Measurements from ENCODE around the gene KIAA1958. TPM values are rescaled to one million over a fixed set of nuclear protein-coding genes. Genes with fewer than 3 reads are reported as not detected.

The KIAA1958 gene
- total and polyA plus RNA-seq, 10 of the 15 experiments (the other 5 are each of a cell fraction or from before 2014, with no cell fraction given), result 0.53 to 8.7 (median 4.0) TPM

DNA sequence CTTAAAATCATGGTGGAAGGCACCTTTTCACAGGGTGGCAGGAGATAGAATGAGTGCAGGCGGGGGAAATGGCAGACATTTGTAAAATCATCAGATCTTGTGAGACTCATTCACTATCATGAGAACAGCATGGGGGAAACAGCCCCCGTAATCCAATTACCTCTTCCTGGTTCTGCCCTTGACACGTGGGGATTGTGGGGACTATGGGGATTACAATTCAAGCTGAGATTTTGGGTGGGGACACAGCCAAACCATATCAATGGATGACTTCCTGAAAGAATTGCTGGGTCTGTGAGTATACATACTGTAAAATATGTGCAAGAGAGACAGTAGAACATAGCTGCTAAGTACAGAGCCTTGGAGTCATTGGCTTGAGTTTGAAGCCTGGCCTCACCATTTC, 47.0 kb downstream of the KIAA1958 start (continued):
- no peak for TF ChIP-seq HDAC6 (IDR thresholded peaks at IDR 0.05; ENCODE audit: unreplicated experiment)

DNA sequence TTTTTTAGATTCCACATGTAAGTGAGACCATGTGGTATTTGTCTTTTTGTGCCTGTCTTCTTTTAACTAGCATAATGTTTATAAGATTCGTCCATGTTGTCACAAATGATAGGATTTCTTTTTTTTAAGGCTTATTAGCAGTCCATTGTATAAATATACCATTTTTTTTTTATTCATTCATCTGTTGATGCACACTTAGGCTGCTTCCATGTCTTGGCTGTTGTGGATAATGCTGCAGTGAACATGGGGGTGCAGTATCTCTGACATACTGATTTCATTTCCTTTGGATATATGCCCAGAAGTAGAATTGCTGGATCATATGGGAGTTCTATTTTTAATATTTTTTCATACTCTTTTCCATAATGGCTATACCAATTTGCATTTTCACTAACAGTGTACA, 48.7 kb downstream of the KIAA1958 start:
- intact Hi-C loops (cut with micrococcal nuclease; ENCODE audit: unreplicated experiment) (no loop called here), in situ Hi-C loops (cut with MboI) (no loop called here)
- Histone ChIP-seq H3K27ac (ENCODE audit: control insufficient read depth, insufficient read depth) (no peak overlapping the region), H3K4me3 (no peak overlapping the region), H3K9me3 (replicated peaks; ENCODE audit: control insufficient read depth, insufficient read depth, low read length) (no peaks in the 10 kb centered on the region; the same call in 2 of the 3 replicates), H3K9ac (ENCODE audit: control insufficient read depth, insufficient read depth, low read length) (no peak overlapping the region), H2AFZ (ENCODE audit: control insufficient read depth, low read depth, low read length) (no peak overlapping the region), H4K20me1 (ENCODE audit: control insufficient read depth, insufficient read depth) (no peaks in the 10 kb centered on the region), H3K4me2 (ENCODE audit: control insufficient read depth, insufficient read depth) (no peak overlapping the region), H3K36me3 (ENCODE audit: control insufficient read depth in 2 of 2, insufficient read depth in 2 of 2, low read length in 1 of 2) (no peaks in the 10 kb centered on the region), H3K4me1 (ENCODE audit: control insufficient read depth, insufficient read depth, low read length) (no peaks in the 10 kb centered on the region), H3K79me2 (ENCODE audit: control insufficient read depth, insufficient read depth, low read length) (no peaks in the 10 kb centered on the region), H3K27me3 (replicated peaks in 1 of 2; ENCODE audit: control insufficient read depth in 2 of 2, insufficient read depth in 2 of 2, low read length in 1 of 2) (no peaks in the 10 kb centered on the region)
- FAIRE-seq, result no peak
- ATAC-seq, result no peak
- BruUV-seq (replicated peaks), result no TSS peak
- DNase-seq (ENCODE audit: low read depth, low spot score), result no peak
- ChIA-PET CTCF (no interaction called here), POLR2A (no interaction called here), RAD21 (ENCODE audit: unreplicated experiment) (no interaction called here), SMC1A (ENCODE audit: uncharacterized antibody, unreplicated experiment) (no interaction called here)
- 0% methylated on average over 1 of the region's 1 CpG for WGBS (ENCODE audit: insufficient coverage, insufficient replicate concordance, low lambda C conversion rate, missing lambda C conversion rate)
- TF ChIP-seq SIX5 (IDR thresholded peaks at IDR 0.05; ENCODE audit: low read depth, low read length, severe bottlenecking), result no peak
- no peak for TF ChIP-seq EP300 (IDR thresholded peaks at IDR 0.05; ENCODE audit: borderline replicate concordance in 1 of 2, control insufficient read depth in 1 of 2, low read depth in 2 of 2, low read length in 2 of 2)
- TF ChIP-seq, protein P1, sequence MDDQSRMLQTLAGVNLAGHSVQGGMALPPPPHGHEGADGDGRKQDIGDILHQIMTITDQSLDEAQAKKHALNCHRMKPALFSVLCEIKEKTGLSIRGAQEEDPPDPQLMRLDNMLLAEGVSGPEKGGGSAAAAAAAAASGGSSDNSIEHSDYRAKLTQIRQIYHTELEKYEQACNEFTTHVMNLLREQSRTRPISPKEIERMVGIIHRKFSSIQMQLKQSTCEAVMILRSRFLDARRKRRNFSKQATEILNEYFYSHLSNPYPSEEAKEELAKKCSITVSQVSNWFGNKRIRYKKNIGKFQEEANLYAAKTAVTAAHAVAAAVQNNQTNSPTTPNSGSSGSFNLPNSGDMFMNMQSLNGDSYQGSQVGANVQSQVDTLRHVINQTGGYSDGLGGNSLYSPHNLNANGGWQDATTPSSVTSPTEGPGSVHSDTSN (IDR thresholded peaks at IDR 0.05; ENCODE audit: insufficient replicate concordance, low read depth, low read length), result no peak
- TF ChIP-seq SMC3 (IDR thresholded peaks at IDR 0.05; ENCODE audit: borderline replicate concordance, low read length), result no peak
- TF ChIP-seq SMAD5 (IDR thresholded peaks at IDR 0.05; ENCODE audit: low read depth), result no peak
- TF ChIP-seq, protein P2, sequence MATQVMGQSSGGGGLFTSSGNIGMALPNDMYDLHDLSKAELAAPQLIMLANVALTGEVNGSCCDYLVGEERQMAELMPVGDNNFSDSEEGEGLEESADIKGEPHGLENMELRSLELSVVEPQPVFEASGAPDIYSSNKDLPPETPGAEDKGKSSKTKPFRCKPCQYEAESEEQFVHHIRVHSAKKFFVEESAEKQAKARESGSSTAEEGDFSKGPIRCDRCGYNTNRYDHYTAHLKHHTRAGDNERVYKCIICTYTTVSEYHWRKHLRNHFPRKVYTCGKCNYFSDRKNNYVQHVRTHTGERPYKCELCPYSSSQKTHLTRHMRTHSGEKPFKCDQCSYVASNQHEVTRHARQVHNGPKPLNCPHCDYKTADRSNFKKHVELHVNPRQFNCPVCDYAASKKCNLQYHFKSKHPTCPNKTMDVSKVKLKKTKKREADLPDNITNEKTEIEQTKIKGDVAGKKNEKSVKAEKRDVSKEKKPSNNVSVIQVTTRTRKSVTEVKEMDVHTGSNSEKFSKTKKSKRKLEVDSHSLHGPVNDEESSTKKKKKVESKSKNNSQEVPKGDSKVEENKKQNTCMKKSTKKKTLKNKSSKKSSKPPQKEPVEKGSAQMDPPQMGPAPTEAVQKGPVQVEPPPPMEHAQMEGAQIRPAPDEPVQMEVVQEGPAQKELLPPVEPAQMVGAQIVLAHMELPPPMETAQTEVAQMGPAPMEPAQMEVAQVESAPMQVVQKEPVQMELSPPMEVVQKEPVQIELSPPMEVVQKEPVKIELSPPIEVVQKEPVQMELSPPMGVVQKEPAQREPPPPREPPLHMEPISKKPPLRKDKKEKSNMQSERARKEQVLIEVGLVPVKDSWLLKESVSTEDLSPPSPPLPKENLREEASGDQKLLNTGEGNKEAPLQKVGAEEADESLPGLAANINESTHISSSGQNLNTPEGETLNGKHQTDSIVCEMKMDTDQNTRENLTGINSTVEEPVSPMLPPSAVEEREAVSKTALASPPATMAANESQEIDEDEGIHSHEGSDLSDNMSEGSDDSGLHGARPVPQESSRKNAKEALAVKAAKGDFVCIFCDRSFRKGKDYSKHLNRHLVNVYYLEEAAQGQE (IDR thresholded peaks at IDR 0.05; ENCODE audit: low read depth, low read length), result no peak
- TF ChIP-seq ZNF217 (IDR thresholded peaks at IDR 0.05), result no peak
- no peak for TF ChIP-seq MEF2B (IDR thresholded peaks at IDR 0.05; ENCODE audit: partially characterized antibody, poor library complexity, severe bottlenecking)
- TF ChIP-seq HDGF (IDR thresholded peaks at IDR 0.05), result no peak
- TF ChIP-seq PAX5 (IDR thresholded peaks at IDR 0.05; ENCODE audit: borderline replicate concordance, low read depth, low read length), result no peak
- no peak for TF ChIP-seq ASH2L (IDR thresholded peaks at IDR 0.05; ENCODE audit: borderline replicate concordance, low read depth)
- no peak for TF ChIP-seq DPF2 (IDR thresholded peaks at IDR 0.05)
- no peak for TF ChIP-seq SUZ12 (IDR thresholded peaks at IDR 0.05; ENCODE audit: unreplicated experiment)
- TF ChIP-seq, protein P3, sequence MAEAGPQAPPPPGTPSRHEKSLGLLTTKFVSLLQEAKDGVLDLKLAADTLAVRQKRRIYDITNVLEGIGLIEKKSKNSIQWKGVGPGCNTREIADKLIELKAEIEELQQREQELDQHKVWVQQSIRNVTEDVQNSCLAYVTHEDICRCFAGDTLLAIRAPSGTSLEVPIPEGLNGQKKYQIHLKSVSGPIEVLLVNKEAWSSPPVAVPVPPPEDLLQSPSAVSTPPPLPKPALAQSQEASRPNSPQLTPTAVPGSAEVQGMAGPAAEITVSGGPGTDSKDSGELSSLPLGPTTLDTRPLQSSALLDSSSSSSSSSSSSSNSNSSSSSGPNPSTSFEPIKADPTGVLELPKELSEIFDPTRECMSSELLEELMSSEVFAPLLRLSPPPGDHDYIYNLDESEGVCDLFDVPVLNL (IDR thresholded peaks at IDR 0.05; ENCODE audit: low read depth, low read length), result no peak
- TF ChIP-seq CHD4 (IDR thresholded peaks at IDR 0.05), result no peak

Data from GM12878 (cell line).